Neural progenitor cell (in vitro differentiated cells): ENCODE results near the gene CACNA1D. TPM values are rescaled to one million over a fixed set of nuclear protein-coding genes. Genes with fewer than 3 reads are reported as not detected.

ENCODE experiments used
- DNase-seq: peaks from one replicate; pipeline ENCODE4 v3.0.0-alpha.2; 2016; ENCODE audit warnings: low spot score
- H2AFZ ChIP-seq: fragments of 200-600 bp; sonication (generic); replicated peaks from 2 replicates; pipeline ENCODE4 v1.6.1; 2016; ENCODE audit warnings: antibody characterized with exemption
- H3F3A ChIP-seq: fragments of 200-600 bp; sonication (generic); 2 replicates; pipeline ENCODE4 v1.6.1; 2016; ENCODE audit warnings: antibody characterized with exemption, low read depth
- H3K27ac ChIP-seq: fragments of 200-600 bp; sonication (generic); 2 replicates; pipeline ENCODE4 v1.5.1; 2016; ENCODE audit warnings: mild to moderate bottlenecking
- H3K27me3 ChIP-seq: fragments of 200-600 bp; sonication (generic); 2 replicates; pipeline ENCODE4 v1.6.1; 2016; ENCODE audit warnings: mild to moderate bottlenecking, moderate library complexity
- H3K36me3 ChIP-seq: fragments of 200-600 bp; sonication (generic); 2 replicates; pipeline ENCODE4 v1.5.1; 2016
- H3K4me1 ChIP-seq: fragments of 200-600 bp; sonication (generic); 2 replicates; pipeline ENCODE4 v1.6.1; 2016; ENCODE audit warnings: mixed run types
- H3K4me2 ChIP-seq: fragments of 200-600 bp; sonication (generic); 2 replicates; pipeline ENCODE4 v1.6.1; 2016
- H3K4me3 ChIP-seq: fragments of 200-600 bp; sonication (generic); 2 replicates; pipeline ENCODE4 v1.5.1; 2016
- H3K79me2 ChIP-seq: fragments of 200-600 bp; sonication (generic); 2 replicates; pipeline ENCODE4 v1.6.1; 2016; ENCODE audit warnings: low read depth
- H3K9ac ChIP-seq: fragments of 200-600 bp; sonication (generic); 2 replicates; pipeline ENCODE4 v1.6.1; 2016
- H3K9me3 ChIP-seq: fragments of 200-600 bp; sonication (generic); 2 replicates; pipeline ENCODE4 v1.5.1; 2016; ENCODE audit warnings: low read depth
- H4K20me1 ChIP-seq: fragments of 200-600 bp; sonication (generic); 2 replicates; pipeline ENCODE4 v1.6.1; 2016; ENCODE audit warnings: low read depth
- H3K27ac Mint-ChIP-seq: 3 replicates; pipeline ENCODE4 v1.8.0; 2021; ENCODE audit warnings: mixed read lengths
- H3K27me3 Mint-ChIP-seq: 2 replicates; pipeline ENCODE4 v1.8.0; 2022; ENCODE audit warnings: low read depth, mild to moderate bottlenecking, inconsistent platforms, moderate library complexity, mixed read lengths; ENCODE audit not compliant: insufficient read depth
- H3K36me3 Mint-ChIP-seq: 3 replicates; pipeline ENCODE4 v1.8.0; 2021; ENCODE audit warnings: mixed read lengths
- H3K4me1 Mint-ChIP-seq: 3 replicates; pipeline ENCODE4 v1.8.0; 2021; ENCODE audit warnings: mixed read lengths
- H3K4me3 Mint-ChIP-seq: 3 replicates; pipeline ENCODE4 v1.8.0; 2021; ENCODE audit warnings: mild to moderate bottlenecking, moderate library complexity, mixed read lengths
- H3K9me3 Mint-ChIP-seq: 3 replicates; pipeline ENCODE4 v1.8.0; 2020; ENCODE audit warnings: mixed read lengths
- EZH2 ChIP-seq: fragments of 200-600 bp; sonication (generic); IDR thresholded peaks from 2 replicates; pipeline ENCODE4 v1.6.1; 2017; ENCODE audit warnings: antibody characterized with exemption, mild to moderate bottlenecking, moderate library complexity
- EZH2phosphoT487 ChIP-seq: fragments of 200-600 bp; sonication (generic); IDR thresholded peaks from 2 replicates; pipeline ENCODE4 v1.6.1; 2017; ENCODE audit warnings: antibody characterized with exemption
- total RNA-seq: library from RNA; depleted of rRNA; stranded (reverse); fragments of >200 nt; gene quantifications from 2 replicates; pipeline ENCODE4 v1.2.3, GENCODE V29; 2015; ENCODE audit warnings: low replicate concordance
- TF ChIP-seq, protein P1 (sequence below): fragments of 200-600 bp; sonication (generic); IDR thresholded peaks from 2 replicates; pipeline ENCODE4 v1.5.1; 2017; ENCODE audit warnings: antibody characterized with exemption, mild to moderate bottlenecking

CACNA1D gene
- total RNA-seq, 1 donor from 2014 or later = 4.7 TPM

GRCh38 chr3:53566461-53567145 lies 72.2 kb downstream of the CACNA1D start:
- no peak overlapping the region for H3K4me3 Mint-ChIP-seq
- H3K27ac ChIP-seq = no peak overlapping the region
- H3K79me2 ChIP-seq = no peaks in the 10 kb centered on the region
- H2AFZ ChIP-seq = peak overlapping the region; percentile 19
- H3F3A ChIP-seq = peaks cover 21% of the 10 kb centered on the region
- H4K20me1 ChIP-seq = no peaks in the 10 kb centered on the region
- peak; percentile 74 for DNase-seq
- no peak overlapping the region for H3K4me3 ChIP-seq
- H3K27ac Mint-ChIP-seq = peak overlapping the region; percentile 73
- no peaks in the 10 kb centered on the region for H3K9me3 Mint-ChIP-seq
- peaks cover 42% of the 10 kb centered on the region for H3K4me1 ChIP-seq
- peaks cover 11% of the 10 kb centered on the region for H3K4me1 Mint-ChIP-seq
- no peaks in the 10 kb centered on the region for H3K36me3 ChIP-seq
- no peak overlapping the region for H3K9ac ChIP-seq
- H3K27me3 Mint-ChIP-seq = no peaks in the 10 kb centered on the region
- TF ChIP-seq EZH2 (no peak), EZH2phosphoT487 (no peak)
- TF ChIP-seq, protein P1, sequence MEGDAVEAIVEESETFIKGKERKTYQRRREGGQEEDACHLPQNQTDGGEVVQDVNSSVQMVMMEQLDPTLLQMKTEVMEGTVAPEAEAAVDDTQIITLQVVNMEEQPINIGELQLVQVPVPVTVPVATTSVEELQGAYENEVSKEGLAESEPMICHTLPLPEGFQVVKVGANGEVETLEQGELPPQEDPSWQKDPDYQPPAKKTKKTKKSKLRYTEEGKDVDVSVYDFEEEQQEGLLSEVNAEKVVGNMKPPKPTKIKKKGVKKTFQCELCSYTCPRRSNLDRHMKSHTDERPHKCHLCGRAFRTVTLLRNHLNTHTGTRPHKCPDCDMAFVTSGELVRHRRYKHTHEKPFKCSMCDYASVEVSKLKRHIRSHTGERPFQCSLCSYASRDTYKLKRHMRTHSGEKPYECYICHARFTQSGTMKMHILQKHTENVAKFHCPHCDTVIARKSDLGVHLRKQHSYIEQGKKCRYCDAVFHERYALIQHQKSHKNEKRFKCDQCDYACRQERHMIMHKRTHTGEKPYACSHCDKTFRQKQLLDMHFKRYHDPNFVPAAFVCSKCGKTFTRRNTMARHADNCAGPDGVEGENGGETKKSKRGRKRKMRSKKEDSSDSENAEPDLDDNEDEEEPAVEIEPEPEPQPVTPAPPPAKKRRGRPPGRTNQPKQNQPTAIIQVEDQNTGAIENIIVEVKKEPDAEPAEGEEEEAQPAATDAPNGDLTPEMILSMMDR = no peak
- no peaks in the 10 kb centered on the region for H3K36me3 Mint-ChIP-seq
- no peaks in the 10 kb centered on the region for H3K27me3 ChIP-seq
- H3K9me3 ChIP-seq = no peaks in the 10 kb centered on the region
- H3K4me2 ChIP-seq = peak overlapping the region; percentile 62

DNA sequence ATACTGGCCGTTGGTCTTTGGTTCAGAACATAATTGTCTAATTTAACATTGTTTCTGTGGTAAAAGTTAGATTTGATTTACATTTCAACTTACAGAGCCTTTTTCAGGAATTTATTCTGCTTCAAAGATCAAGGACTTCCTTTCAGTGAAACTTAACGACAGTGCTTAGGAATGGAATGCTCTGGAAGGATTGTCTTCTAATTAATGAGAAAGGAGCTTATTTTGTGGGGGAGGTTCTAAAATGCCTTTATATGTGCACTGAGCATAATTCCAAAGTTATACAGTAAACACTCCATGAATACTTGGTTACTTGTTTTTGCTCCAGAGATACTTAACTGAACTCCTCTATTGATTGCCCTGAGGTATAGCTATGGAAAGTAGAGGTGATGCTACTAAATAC lies 75.7 kb downstream of the CACNA1D start:
- no peaks in the 10 kb centered on the region for H3K36me3 Mint-ChIP-seq
- Histone ChIP-seq H3K79me2 (no peaks in the 10 kb centered on the region), H3K27ac (no peak overlapping the region), H3K4me2 (no peak overlapping the region), H3K4me1 (peaks cover 42% of the 10 kb centered on the region), H3K9ac (no peak overlapping the region), H2AFZ (no peak overlapping the region), H4K20me1 (no peaks in the 10 kb centered on the region), H3F3A (peaks cover 21% of the 10 kb centered on the region), H3K4me3 (no peak overlapping the region), H3K27me3 (no peaks in the 10 kb centered on the region), H3K36me3 (no peaks in the 10 kb centered on the region), H3K9me3 (no peaks in the 10 kb centered on the region)
- H3K4me3 Mint-ChIP-seq = no peak overlapping the region
- TF ChIP-seq, protein P1 = no peak
- TF ChIP-seq EZH2 = no peak
- TF ChIP-seq EZH2phosphoT487 = no peak
- no peak overlapping the region for H3K27ac Mint-ChIP-seq
- H3K27me3 Mint-ChIP-seq = peaks cover 2% of the 10 kb centered on the region
- H3K9me3 Mint-ChIP-seq = no peaks in the 10 kb centered on the region
- peaks cover 11% of the 10 kb centered on the region for H3K4me1 Mint-ChIP-seq
- peak; percentile 44 for DNase-seq

GRCh38 chr3:53570709-53571108 lies 76.3 kb downstream of the CACNA1D start:
- Histone ChIP-seq H2AFZ (no peak overlapping the region), H3K9ac (no peak overlapping the region), H3K4me2 (no peak overlapping the region), H3F3A (peaks cover 21% of the 10 kb centered on the region), H3K4me1 (peaks cover 41% of the 10 kb centered on the region), H3K4me3 (no peak overlapping the region), H4K20me1 (no peaks in the 10 kb centered on the region), H3K27ac (no peak overlapping the region), H3K36me3 (no peaks in the 10 kb centered on the region), H3K9me3 (no peaks in the 10 kb centered on the region), H3K27me3 (no peaks in the 10 kb centered on the region), H3K79me2 (no peaks in the 10 kb centered on the region)
- Mint-ChIP-seq H3K36me3 (no peaks in the 10 kb centered on the region), H3K27me3 (peaks cover 2% of the 10 kb centered on the region), H3K9me3 (no peaks in the 10 kb centered on the region), H3K4me1 (peaks cover 11% of the 10 kb centered on the region), H3K27ac (no peak overlapping the region), H3K4me3 (no peak overlapping the region)
- no peak for DNase-seq
- TF ChIP-seq, protein P1 = no peak
